GM19238 (cell line): Measurements from ENCODE around the gene PIK3R4.
A peak's percentile ranks its signal among the peaks of the same experiment; 100 is the strongest.

Experiments used
- DNase-seq: peaks from one replicate; pipeline ENCODE4 v3.0.0; 2011; ENCODE audit warnings: low spot score; ENCODE audit not compliant: insufficient read length

The PIK3R4 gene

DNA sequence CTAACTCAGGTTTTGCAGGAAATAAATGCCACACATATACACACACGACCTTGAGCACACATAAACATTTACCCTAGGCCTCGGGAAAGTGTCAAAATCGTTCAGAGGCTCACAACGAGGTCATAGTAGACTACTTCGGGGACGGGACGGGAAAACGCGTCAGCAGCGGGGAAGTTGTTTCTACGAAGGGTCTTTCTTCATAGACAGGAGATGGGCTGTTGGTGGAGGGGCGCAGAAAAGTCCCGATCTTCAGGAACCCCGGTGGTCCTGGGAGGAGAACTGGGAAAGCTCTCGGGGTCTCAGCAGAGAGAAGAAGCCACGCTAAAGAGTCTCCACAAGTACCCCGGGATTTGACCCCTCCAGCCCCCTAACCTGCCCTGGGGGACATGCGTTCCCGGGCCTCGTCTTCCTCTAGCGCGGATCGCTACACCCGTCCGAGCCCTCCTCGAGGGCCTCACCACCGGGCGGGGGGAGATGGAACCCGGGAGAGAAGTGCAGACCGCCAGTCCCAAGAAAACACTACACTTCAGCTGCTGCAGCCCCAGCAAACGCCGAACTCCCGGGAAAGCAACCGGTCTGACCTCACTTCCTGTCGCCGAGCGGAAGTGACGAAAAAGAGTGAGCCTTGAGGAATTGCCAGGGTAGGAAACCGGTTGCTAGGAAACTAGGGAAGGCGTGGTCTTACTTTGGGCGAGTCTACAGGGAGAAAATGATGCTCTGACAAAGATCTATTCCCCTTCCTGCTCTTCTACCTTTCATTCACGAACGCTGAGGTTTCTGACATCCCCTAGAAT, at the start of gene PIK3R4:
Gene PIK3R4, minus strand, starts transcription at position 584 of the 794 bp plus-strand sequence. CDS start 1,611 bp downstream, outside the sequence.
- peak; percentile 76 for DNase-seq

DNA sequence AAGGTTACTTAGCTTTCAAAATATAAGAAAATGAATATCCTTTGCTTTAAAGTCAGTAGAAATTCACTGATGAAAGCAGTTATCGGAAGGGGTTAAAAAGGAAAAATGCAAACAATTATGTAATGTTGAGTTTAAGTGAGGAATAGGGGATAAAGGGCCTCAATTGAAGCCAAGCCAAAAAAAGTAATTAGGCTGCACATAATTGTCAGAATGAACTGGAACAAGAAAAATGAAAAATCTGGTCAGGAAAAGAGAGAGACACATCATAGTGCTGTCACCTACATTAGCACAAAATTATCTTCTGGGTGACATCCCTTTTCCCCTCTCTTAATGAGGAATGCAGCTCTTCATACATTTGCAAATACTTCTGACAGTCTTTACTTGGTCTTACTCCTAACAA, 48.8 kb upstream of the PIK3R4 start:
- DNase-seq: no peak

DNA sequence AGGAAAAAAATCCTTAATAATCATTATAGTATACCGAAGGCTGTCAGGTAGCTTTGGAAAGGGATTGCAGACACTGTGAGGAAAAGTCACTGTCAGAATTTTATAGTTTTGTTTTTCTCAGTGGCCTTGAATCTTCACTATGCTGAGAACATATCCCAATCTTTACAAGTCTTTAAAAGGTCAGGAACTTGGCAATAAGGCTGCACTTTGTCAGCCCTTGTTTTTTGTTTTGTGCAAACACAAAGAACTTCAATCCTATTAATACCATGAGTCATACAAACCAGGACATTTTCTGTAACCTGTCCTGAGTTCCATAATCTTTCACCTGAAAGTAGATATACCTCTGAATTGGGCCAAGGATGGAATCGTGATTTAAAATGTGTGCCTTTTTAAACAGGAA, 45.6 kb upstream of the PIK3R4 start:
- DNase-seq: no peak

DNA sequence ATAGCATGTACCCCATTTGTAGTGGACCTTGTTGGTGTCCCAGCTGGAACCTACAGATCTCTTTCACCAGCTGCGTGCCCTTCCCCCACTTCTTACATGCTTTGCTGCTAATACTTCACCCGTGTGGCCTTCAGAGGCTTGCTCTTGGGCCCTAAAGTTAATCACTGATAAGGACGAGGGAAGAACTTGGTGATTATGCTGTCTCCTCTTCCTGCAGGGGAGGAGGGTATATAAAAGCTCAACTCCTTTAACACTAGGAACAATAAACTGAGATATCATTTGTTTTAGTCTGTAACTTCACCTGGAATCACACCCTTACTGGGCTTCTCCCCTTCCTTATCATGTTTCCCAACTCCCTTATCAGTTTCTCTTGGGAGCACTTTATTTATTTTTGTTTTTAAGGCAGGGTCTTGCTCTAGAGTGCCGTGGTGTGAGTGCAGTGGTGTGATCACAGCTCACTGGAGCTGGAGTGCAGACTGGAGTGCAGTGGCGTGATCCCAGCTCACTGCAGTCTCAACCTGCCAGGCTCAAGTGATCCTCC, 43.2 kb upstream of the PIK3R4 start:
- DNase-seq: no peak

DNA sequence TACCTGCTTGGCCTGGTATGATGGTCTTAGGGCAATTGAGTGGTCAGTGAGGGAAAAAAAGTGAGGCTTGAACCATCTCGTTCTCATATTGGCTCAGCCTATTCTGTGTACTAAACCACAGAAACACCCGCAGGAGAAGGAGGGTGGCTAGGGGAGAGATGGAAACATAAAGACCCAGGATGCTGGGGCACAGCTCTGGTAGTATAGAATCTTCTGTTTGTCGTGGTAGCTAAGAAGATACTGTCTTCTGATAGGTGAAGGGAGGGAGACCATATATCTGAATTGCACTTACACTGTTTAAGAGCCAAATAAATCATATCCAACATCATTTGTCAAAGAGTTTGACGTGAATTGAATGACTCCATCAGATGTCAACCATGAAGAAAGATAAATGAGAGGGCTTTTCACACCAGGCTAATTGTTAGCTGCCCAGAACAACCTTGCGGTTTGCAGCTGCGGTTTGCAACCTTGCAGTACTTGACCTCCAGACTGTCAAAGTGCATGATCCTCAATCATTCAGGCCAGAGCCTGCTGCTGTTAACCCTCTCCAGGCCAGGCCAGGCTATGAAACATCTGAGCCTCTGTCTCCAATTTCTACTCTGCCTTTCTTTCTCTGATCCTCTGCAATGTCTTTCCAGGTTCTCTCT, 40.9 kb upstream of the PIK3R4 start:
- DNase-seq: no peak

DNA sequence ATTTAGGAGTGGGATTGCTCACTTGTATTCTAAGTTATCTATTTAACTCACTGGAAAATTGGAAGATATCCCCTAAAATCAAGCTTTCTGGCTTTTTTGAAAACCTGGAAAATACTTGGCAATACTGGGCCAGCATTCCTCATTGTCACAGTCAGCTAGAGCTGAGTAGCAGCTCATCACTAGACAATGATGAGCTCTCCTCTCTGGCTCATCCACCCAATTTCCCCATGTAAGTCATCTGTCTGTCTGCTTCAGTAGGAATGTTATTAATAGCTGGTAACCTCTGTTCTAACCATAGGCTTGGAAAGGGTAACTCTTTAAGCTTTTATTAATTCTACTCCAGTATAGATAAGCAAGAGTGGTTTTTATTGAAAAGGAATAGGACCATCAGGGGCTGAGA, 39.7 kb upstream of the PIK3R4 start:
- DNase-seq: no peak

DNA sequence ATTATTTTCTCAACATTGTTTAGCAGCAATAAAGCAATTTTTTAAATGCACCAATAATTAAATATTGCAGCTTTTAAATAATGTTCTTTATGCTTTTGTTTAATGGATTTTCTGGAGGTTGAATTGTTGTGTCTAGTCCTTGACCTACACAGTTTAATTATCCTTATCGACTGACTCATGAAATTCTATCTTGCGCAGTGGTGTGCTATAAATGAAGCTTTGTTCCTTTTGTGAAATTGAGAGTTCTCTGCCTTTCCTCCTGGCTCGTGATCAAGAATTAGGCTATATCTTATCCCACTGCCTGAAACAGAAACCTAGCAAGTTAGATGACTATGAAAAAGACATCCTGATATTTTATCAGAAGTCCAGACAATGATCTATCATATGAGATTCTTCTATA, 37.0 kb upstream of the PIK3R4 start:
- no peak for DNase-seq

DNA sequence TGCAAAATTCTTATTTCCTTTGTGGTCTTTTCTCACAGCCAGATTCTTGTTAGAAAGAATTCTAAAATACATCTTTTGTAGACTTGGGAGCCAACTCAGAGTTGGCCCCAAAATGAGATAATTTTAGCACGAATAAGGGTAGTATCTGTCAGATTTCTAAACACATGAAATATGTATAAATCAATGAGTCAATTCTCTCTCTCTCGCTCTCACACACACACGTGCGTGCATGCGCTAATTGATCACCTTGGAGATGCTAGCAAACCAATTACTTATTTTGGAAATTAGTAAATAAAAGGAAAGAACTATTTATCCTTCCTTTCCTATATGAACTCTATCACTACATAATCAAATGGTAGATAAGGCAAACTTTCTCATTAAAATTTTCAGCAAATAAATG, 32.9 kb upstream of the PIK3R4 start:
- DNase-seq: no peak

DNA sequence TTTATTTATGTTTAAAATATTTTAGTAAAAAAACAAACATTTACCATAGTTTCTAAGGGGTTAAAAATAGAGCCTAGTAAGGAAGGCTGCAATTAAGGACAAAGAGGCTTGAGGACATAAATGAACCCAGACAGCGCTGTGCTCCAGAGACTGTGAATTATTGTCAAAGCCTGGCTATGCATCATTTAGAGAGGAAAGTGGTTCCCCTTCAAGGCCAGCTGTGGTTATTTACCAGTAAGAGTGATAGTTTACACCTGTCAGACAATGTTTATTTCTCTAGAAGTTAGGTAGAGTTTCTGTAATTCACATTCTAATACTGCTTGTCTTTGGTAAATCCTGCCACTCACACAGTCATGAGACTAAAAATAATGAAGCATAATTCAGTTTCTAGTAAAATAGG, 32.4 kb upstream of the PIK3R4 start:
- DNase-seq: peak; percentile 27

DNA sequence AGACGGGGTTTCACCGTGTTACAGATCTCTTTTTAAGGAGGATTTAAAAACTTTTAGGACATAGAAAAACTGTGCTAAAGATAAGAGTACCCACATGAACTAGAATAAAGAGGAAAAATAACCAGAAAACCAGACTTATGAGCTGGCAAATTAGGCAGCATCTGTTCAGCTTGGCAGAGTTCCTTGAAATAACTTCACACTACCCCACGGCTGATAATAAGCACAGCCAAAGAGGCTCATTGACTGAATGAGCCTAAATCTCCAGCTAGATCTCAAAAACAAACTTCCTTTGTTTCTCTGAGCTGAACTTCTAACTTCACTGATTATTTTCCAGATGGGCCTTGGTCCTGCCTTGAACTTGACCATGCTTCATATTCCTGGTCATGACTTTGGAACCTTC, 26.7 kb upstream of the PIK3R4 start:
- no peak for DNase-seq

DNA sequence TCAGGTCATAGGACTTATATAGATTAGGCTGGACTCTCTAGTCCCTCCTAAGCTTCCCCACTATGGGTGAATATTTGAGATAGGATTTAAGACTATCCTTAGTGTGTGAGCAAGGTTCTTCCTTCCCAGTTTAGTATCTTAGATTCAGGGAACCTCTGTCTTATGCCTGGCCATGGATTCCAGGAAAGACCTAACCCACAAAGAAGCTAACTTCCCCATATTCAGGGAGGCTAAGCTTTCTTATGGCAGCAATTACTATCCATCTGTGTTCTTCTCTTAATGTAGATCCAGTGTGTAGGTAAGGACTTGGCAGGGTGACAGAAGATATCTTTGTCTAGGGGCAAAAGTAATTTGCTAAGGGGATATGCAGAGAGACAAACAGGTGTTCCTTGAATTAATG, 25.5 kb upstream of the PIK3R4 start:
- DNase-seq: no peak

DNA sequence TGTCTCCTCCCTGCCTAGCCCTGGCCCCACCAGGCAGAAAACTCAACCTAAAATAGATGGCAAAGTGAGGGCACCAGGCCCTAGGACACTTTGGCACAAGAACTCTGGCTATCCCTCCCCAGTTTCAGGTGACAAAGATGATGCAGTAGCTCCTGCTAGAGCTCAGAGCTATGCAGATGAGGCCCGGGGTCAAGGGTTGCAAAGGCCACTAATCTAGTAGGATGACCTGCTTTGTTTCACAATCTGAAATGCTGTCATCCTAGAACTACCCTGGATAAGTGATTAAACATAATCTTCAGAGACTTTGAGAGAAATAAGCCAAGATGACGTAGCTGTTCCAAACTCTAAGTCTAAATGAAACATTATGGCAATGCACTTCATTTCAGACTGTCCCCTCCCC, 24.0 kb upstream of the PIK3R4 start:
- DNase-seq: no peak

DNA sequence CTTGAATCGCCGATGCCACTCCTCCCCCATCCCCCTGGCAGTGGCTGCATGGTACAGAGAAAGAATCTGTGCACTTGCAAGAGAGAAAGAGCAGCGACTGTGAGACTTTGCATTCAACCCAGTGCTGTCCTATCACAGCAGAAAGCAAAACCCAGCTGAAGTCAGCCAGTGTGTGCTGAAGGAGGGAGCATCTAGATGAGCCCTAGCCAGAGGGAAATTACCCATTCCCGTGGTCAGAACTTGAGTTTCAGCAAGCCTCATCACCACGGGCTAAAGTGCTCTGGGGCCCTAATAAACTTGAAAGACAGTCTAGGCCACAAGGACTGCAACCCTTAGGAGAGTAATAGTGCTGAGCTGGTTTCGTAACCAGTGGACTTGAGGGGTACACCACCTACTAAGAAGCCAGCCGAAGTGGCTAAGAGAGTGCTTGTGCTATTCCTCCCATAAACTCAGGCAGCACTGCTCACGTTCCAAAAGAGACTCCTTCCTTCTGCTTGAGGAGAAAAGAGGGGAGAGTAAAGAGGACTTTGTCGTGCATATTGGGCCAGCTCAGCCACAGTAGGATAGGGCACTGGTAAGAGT, 15.2 kb upstream of the PIK3R4 start:
- DNase-seq: no peak

DNA sequence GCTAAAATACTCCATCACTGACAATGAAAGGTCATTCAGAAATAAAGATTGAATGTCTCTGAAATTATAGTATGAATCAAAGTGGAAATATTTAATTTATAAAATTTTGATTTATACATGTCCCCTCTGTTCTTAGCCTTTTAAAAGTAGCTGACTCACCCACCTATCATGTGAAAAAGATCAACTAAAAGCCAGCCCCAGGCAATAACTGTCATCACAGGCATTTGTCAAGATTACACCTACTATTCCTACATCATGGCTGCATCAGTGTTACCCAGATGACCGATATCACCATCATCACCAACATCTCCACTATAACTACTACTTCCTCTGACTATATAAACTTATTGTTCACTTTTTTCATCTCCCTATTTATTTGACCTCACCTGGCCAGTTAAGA, 14.3 kb upstream of the PIK3R4 start:
- DNase-seq: no peak

DNA sequence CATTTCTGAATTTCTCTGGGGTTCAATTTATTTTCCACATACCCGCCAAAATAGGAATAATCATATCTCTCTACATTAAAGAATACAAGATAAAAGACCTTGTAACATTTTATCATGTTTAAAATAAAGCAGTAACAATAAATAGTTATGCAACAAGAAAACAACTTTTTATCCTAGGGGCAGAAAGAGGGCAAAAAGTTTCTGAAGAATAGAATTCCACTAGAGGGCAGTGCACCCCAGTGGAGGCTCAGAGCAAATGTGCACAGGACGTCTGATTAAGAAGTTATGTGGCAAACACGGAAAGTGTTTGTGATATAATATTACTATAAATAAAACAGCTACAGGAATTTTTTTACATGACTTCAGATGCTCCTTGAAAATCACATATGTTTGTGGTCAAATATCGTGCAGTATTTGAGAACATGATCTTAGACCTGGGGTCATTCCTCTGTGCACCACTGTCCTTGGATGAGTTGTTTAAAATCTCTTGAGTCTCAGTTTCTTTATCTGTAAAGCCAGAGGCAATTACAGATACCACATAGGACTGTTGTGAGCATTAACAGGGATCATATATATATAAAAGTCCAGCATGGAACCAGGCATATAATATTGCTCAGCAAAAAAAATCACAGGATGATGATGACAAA, 13.2 kb upstream of the PIK3R4 start:
- peak; percentile 23 for DNase-seq

DNA sequence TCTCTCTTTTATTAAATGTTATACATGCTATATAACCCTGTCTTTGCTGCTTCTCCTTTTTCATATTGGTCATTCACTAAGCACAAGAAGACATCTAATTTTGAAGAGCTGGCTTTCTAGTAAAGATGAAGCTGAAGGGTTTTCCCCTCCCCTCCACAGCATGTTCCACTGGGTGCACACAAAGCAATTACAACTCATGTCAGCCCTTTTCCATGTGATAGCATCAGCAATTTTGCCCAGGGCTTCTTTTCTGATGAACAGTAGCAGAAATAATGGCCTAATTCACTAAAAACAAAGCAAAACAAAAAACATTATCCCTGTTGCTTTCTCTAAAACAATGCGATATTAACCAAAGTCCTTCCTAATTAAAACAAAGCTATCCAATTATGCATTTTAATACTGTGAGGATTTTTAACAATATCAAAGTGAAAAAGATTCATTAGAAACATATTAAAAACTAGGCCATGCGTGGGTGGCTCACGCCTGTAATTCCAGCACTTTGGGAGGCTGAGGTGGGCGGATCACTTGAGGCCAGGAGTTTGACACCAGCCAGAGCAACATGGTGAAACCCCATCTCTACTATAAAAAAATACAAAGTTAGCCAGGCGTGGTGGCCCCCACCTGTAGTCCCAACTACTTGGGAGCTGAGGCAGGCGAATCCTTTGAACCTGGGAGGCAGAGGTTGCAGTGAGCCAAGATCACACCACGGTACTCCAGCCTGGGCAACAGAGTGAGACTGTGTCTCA, 12.2 kb upstream of the PIK3R4 start:
- DNase-seq: no peak

DNA sequence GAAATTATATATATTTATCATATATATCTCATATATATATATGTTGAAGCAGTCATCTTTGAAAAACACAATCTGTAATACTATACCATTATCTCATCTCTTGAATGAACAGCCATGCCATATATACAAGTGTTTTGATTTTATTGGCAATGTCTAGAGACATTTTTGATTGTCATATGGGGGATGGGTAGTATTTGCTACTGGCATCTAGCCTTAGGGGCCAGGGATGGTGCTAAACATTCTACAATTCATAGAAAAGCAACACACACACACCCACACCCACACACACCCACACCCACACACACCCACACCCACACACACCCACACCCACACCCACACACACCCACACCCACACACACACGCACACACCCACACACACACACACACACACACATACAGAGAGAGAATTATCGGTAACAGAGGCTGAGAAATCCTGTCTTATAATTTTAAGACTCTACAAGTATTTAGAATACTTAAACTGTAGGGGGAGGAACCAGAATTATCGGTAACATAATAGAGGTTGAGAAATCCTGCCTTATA, 11.1 kb upstream of the PIK3R4 start:
- no peak for DNase-seq

DNA sequence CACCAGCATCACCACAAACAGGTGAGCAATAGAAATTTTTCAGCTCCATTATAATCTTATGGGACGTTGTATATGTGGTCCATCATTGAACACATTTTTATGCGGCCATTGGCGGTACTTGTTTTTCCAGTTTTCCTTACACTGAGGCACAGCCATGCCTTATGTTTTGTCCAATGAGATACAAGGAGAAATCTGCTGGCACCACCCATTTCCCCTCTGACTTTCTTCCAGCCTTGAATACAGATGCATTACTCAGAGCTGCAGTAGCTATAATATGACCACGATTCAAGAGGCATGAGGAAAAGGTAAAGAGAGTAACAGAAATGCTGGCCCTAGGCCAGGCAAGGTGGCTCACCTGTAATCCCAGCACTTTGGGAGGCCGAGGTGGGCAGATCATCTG, 9.0 kb upstream of the PIK3R4 start:
- DNase-seq: no peak

DNA sequence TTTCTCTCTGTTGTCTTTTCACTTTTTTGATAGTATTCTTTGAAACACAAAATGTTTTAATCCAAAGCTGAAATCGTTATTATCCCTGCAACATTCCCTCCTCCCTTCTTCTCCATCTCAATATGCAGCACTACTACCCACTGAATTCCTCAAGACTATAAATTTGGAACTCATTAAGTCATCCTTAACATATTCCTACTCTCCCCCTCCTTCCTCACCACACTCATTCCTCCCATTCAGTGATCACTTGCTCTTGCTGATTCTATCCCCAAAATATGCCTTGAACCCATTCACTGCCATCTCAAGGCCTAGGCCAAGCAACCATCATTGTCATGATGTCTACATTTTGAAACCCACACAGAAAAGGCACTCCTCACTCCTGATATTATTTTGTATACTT, 2.4 kb upstream of the PIK3R4 start:
- DNase-seq: no peak

DNA sequence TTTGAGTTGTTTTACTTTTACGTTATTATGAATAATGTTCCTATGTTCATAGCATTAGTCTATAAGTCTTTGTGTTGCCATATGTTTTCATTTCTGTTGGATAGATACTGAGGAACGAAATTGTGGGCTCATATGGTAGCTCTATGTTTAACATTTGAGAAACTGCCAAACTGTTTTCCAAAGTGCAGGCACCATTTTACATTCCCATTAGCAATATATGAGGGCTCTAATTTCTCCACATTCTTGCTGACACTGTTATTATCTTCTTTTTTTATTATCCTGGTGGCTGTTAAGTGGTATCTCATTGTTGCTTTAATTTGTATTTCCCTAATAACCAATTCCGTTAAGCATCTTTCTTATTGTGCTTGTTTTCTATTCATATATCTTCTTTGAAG, 1.8 kb upstream of the PIK3R4 start:
- DNase-seq: no peak

DNA sequence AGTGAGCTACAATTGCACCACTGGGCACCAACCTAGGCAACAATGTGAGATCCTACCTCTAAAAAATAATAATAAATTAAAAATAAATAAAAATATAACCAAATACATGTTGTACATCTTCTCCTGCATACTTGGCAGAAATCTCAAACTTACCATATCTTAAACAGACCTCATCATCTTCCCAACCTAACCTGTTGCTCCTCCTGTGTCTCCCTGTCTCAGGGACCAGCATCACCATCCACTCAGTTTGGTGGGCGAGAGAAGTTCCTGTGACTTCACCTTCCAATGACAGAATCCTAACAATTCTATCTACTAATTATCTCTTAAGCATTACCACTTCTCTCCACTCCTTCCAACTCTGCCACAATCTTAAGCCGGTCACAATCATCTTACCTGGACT, 3.3 kb downstream of the PIK3R4 start:
- DNase-seq: no peak
